ENCODE results near the gene PHACTR3. TPM values are rescaled to one million over a fixed set of nuclear protein-coding genes. Genes with fewer than 3 reads are reported as not detected.

The PHACTR3 gene
- total and polyA plus RNA-seq, 2 of the 8 experiments (the other 6 are each of a cell fraction or from before 2014, with no cell fraction given): 0.05 to 0.13 TPM

GRCh38 chr20:59650418-59650817, 46.1 kb downstream of the PHACTR3 start:
- DNase-seq (ENCODE audit: low read depth in 1 of 2, low spot score in 2 of 2): no peak
- Histone ChIP-seq H3K23me2 (ENCODE audit: low read depth, low read length) (no peaks in the 10 kb centered on the region), H4K20me1 (replicated peaks in 1 of 2; ENCODE audit: control insufficient read depth in 1 of 2, insufficient read depth in 2 of 2, low read length in 2 of 2) (no peaks in the 10 kb centered on the region), H3K56ac (replicated peaks; ENCODE audit: insufficient read length, low read depth, low read length) (no peak overlapping the region), H3K4me3 (ENCODE audit: extremely low read depth in 1 of 4, insufficient read depth in 2 of 4, low read depth in 3 of 4, low read length in 4 of 4) (no peak overlapping the region), H3K14ac (ENCODE audit: insufficient read length) (no peak overlapping the region), H2BK20ac (ENCODE audit: low read length) (no peak overlapping the region), H3K9ac (replicated peaks in 1 of 4; ENCODE audit: extremely low read depth in 1 of 4, low read depth in 3 of 4, low read length in 3 of 4) (no peak overlapping the region), H2AFZ (ENCODE audit: low read length) (no peak overlapping the region), H3K18ac (ENCODE audit: extremely low read depth, low read length) (no peak overlapping the region), H3K4me1 (replicated peaks in 1 of 4; ENCODE audit: control insufficient read depth in 3 of 4, insufficient read depth in 4 of 4, low read length in 3 of 4) (no peaks in the 10 kb centered on the region), H2BK5ac (ENCODE audit: low read depth, low read length) (no peak overlapping the region), H4K91ac (replicated peaks; ENCODE audit: insufficient read length, low read length) (no peak overlapping the region), H3K27me3 (replicated peaks in 1 of 4; ENCODE audit: control insufficient read depth in 3 of 4, extremely low read depth in 1 of 4, insufficient read depth in 3 of 4, low read length in 3 of 4) (no peaks in the 10 kb centered on the region), H2BK120ac (replicated peaks; ENCODE audit: low read depth, low read length) (no peak overlapping the region), H4K8ac (ENCODE audit: extremely low read depth, insufficient read depth, low read length) (no peak overlapping the region), H3K79me1 (ENCODE audit: low read depth, low read length) (no peaks in the 10 kb centered on the region), H3K4ac (replicated peaks; ENCODE audit: insufficient read length, low read depth, low read length) (no peak overlapping the region), H3K79me2 (ENCODE audit: control insufficient read depth in 1 of 2, insufficient read depth in 2 of 2, low read length in 2 of 2) (no peaks in the 10 kb centered on the region), H2AK5ac (ENCODE audit: low read depth, low read length) (no peak overlapping the region), H4K5ac (ENCODE audit: insufficient read length, low read depth, low read length) (no peak overlapping the region), H2BK15ac (ENCODE audit: low read length) (no peak overlapping the region), H3K23ac (ENCODE audit: insufficient read length) (no peak overlapping the region), H3K27ac (ENCODE audit: low read depth, low read length) (no peak overlapping the region), H3K36me3 (ENCODE audit: control insufficient read depth in 2 of 4, insufficient read depth in 4 of 4, low read length in 3 of 4) (no peaks in the 10 kb centered on the region), H3K4me2 (ENCODE audit: insufficient read depth in 1 of 2, low read depth in 2 of 2, low read length in 2 of 2) (no peak overlapping the region), H2BK12ac (ENCODE audit: low read depth, low read length) (no peak overlapping the region), H3K9me3 (ENCODE audit: insufficient read depth in 2 of 2, low read depth in 1 of 2, low read length in 1 of 2) (peaks cover 64 to 82% of the 10 kb centered on the region in 2 experiments)
- ChIA-PET POLR2A (ENCODE audit: partially characterized antibody) (no interaction called here), CTCF (ENCODE audit: partially characterized antibody) (no interaction called here)
- FAIRE-seq: no peak
- no peak for TF ChIP-seq NANOG (IDR thresholded peaks at IDR 0.05; ENCODE audit: insufficient read depth, low read depth, low read length, poor library complexity, severe bottlenecking)
- TF ChIP-seq SRF (IDR thresholded peaks at IDR 0.05; ENCODE audit: low read depth, low read length): no peak
- no peak for TF ChIP-seq KDM5A (IDR thresholded peaks at IDR 0.05; ENCODE audit: low read length)
- no peak for TF ChIP-seq TAF1 (IDR thresholded peaks at IDR 0.05; ENCODE audit: low read depth, low read length)
- no peak for TF ChIP-seq JUND (IDR thresholded peaks at IDR 0.05; ENCODE audit: low read length)
- TF ChIP-seq TAF7 (optimal IDR thresholded peaks at IDR 0.05; ENCODE audit: borderline replicate concordance, low read depth, low read length): no peak
- TF ChIP-seq MAFK (IDR thresholded peaks at IDR 0.05; ENCODE audit: low read depth, low read length): no peak
- TF ChIP-seq BRCA1 (IDR thresholded peaks at IDR 0.05; ENCODE audit: low read depth, low read length): no peak
- TF ChIP-seq CHD2 (IDR thresholded peaks at IDR 0.05; ENCODE audit: low read length): no peak
- no peak for TF ChIP-seq RBBP5 (IDR thresholded peaks at IDR 0.05; ENCODE audit: borderline replicate concordance, low read depth, low read length)
- TF ChIP-seq YY1 (IDR thresholded peaks at IDR 0.05; ENCODE audit: low read depth, low read length): no peak
- no peak for TF ChIP-seq CHD1 (IDR thresholded peaks at IDR 0.05; ENCODE audit: low read depth, low read length)
- TF ChIP-seq SUZ12 (IDR thresholded peaks at IDR 0.05; ENCODE audit: low read length): no peak
- no peak for TF ChIP-seq RXRA (IDR thresholded peaks at IDR 0.05; ENCODE audit: insufficient read depth, low read depth, low read length)
- WGBS, 2 experiments (ENCODE audit: extremely low coverage in 1 of 2, insufficient coverage in 1 of 2, insufficient read length in 1 of 2, insufficient replicate concordance in 2 of 2, low coverage in 1 of 2, low lambda C conversion rate in 2 of 2, missing lambda C conversion rate in 1 of 2): 74% methylated on average over 5 of the region's 5 CpGs; no CpG with 5 or more reads in 1 of the 2 experiments
